ENCODE measurements around the gene KCNA1. TPM values are rescaled to one million over a fixed set of nuclear protein-coding genes. Genes with fewer than 3 reads are reported as not detected.
"Not testable (repeated sequence)": the region's sequence is repeated elsewhere in the genome, so short reads cannot be mapped to it uniquely, and the experiment has no call there.

Gene KCNA1
- total RNA-seq, 6 experiments from 2014 or later, result not detected

GRCh38 chr12:4866299-4866698 lies 43.4 kb upstream of the KCNA1 start:
- no peak overlapping the region for H3K4me3 Mint-ChIP-seq
- no peak for DNase-seq
- H3K36me3 Mint-ChIP-seq (ENCODE audit: low read depth), result no peaks in the 10 kb centered on the region
- H3K27ac Mint-ChIP-seq, result no peak overlapping the region
- peaks cover 22% of the 10 kb centered on the region for H3K27me3 Mint-ChIP-seq (ENCODE audit: insufficient read depth)
- no peaks in the 10 kb centered on the region for H3K9me3 Mint-ChIP-seq
- no peak for TF ChIP-seq CTCF (IDR thresholded peaks at IDR 0.05)
- no peaks in the 10 kb centered on the region for H3K4me1 Mint-ChIP-seq (ENCODE audit: low read depth)

- peaks cover 23% of the 10 kb centered on the region for H3K27me3 Mint-ChIP-seq (ENCODE audit: insufficient read depth)
- TF ChIP-seq CTCF (IDR thresholded peaks at IDR 0.05), result no peak
- no peak overlapping the region for H3K4me3 Mint-ChIP-seq
- H3K27ac Mint-ChIP-seq, result no peak overlapping the region
- H3K4me1 Mint-ChIP-seq (ENCODE audit: low read depth), result no peaks in the 10 kb centered on the region
- H3K9me3 Mint-ChIP-seq, result no peaks in the 10 kb centered on the region
- DNase-seq, result no peak
- H3K36me3 Mint-ChIP-seq (ENCODE audit: low read depth), result no peaks in the 10 kb centered on the region
These were observed 42.3 kb upstream of the KCNA1 start for GRCh38 chr12:4867384-4867783.

GRCh38 chr12:4870423-4870822 lies 39.3 kb upstream of the KCNA1 start:
- TF ChIP-seq CTCF (IDR thresholded peaks at IDR 0.05), result no peak
- no peaks in the 10 kb centered on the region for H3K36me3 Mint-ChIP-seq (ENCODE audit: low read depth)
- no peak for DNase-seq
- H3K27ac Mint-ChIP-seq, result no peak overlapping the region
- no peaks in the 10 kb centered on the region for H3K9me3 Mint-ChIP-seq
- no peaks in the 10 kb centered on the region for H3K4me1 Mint-ChIP-seq (ENCODE audit: low read depth)
- peaks cover 10% of the 10 kb centered on the region for H3K27me3 Mint-ChIP-seq (ENCODE audit: insufficient read depth)
- no peak overlapping the region for H3K4me3 Mint-ChIP-seq

GRCh38 chr12:4871514-4871913 lies 38.2 kb upstream of the KCNA1 start:
- no peak overlapping the region for H3K27ac Mint-ChIP-seq
- H3K27me3 Mint-ChIP-seq (ENCODE audit: insufficient read depth), result peaks cover 5% of the 10 kb centered on the region
- H3K36me3 Mint-ChIP-seq (ENCODE audit: low read depth), result no peaks in the 10 kb centered on the region
- TF ChIP-seq CTCF (IDR thresholded peaks at IDR 0.05), result no peak
- H3K4me3 Mint-ChIP-seq, result no peak overlapping the region
- no peaks in the 10 kb centered on the region for H3K9me3 Mint-ChIP-seq
- no peaks in the 10 kb centered on the region for H3K4me1 Mint-ChIP-seq (ENCODE audit: low read depth)
- DNase-seq, result no peak

GRCh38 chr12:4873947-4874346 lies 35.8 kb upstream of the KCNA1 start:
- Mint-ChIP-seq H3K27me3 (ENCODE audit: insufficient read depth) (peaks cover 5% of the 10 kb centered on the region), H3K27ac (no peak overlapping the region), H3K4me3 (no peak overlapping the region), H3K36me3 (ENCODE audit: low read depth) (no peaks in the 10 kb centered on the region), H3K4me1 (ENCODE audit: low read depth) (no peaks in the 10 kb centered on the region), H3K9me3 (peaks cover 5% of the 10 kb centered on the region)
- DNase-seq, result no peak
- TF ChIP-seq CTCF (IDR thresholded peaks at IDR 0.05), result no peak

- H3K36me3 Mint-ChIP-seq (ENCODE audit: low read depth), result no peaks in the 10 kb centered on the region; the same call in 1 of the 2 replicates
- H3K27ac Mint-ChIP-seq, result no peak overlapping the region
- H3K4me1 Mint-ChIP-seq (ENCODE audit: low read depth), result no peaks in the 10 kb centered on the region
- TF ChIP-seq CTCF (IDR thresholded peaks at IDR 0.05), result no peak
- H3K27me3 Mint-ChIP-seq (ENCODE audit: insufficient read depth), result peaks cover 5% of the 10 kb centered on the region
- no peak for DNase-seq
- no peak overlapping the region for H3K4me3 Mint-ChIP-seq
- H3K9me3 Mint-ChIP-seq, result peaks cover 7% of the 10 kb centered on the region
These were observed 35.0 kb upstream of the KCNA1 start for GRCh38 chr12:4874671-4875070.

- H3K27me3 Mint-ChIP-seq (ENCODE audit: insufficient read depth); H3K36me3 Mint-ChIP-seq (ENCODE audit: low read depth); DNase-seq; H3K4me3 Mint-ChIP-seq; H3K4me1 Mint-ChIP-seq (ENCODE audit: low read depth); H3K27ac Mint-ChIP-seq: not testable (repeated sequence)
- H3K9me3 Mint-ChIP-seq, result peaks cover 16% of the 10 kb centered on the region
These were observed 30.2 kb upstream of the KCNA1 start for GRCh38 chr12:4879481-4879880.

All from HFFc6 (cell line).